Spleen (tissue), 11 donors: Measurements from ENCODE around the gene KIF6. TPM values are rescaled to one million over a fixed set of nuclear protein-coding genes. Genes with fewer than 3 reads are reported as not detected.

Experiments used
- DNase-seq: peaks from one replicate; pipeline ENCODE4 v3.0.0-alpha.2; 2020
- H3K27ac ChIP-seq, 8 donors: fragments of 200-600 bp; sonication (generic) in 7 of 8; 1 replicate in 4 of 8; 2 replicates in 4 of 8; pipeline versions ENCODE4 v1.5.0 to v1.8.0; 2016 to 2021; ENCODE audit warnings: inconsistent platforms in 4 of 8, mild to moderate bottlenecking in 4 of 8, moderate library complexity in 1 of 8
- H3K27me3 ChIP-seq, 7 donors: fragments of 200-600 bp; sonication (generic) in 6 of 7; replicated peaks in 1 of 7; 1 replicate in 4 of 7; 2 replicates in 3 of 7; pipeline versions ENCODE4 v1.5.0 to v1.8.0; 2016 to 2021; ENCODE audit warnings: inconsistent platforms in 3 of 7, mild to moderate bottlenecking in 1 of 7
- H3K36me3 ChIP-seq, 6 donors: fragments of 200-600 bp; sonication (generic) in 5 of 6; 1 replicate in 4 of 6; 2 replicates in 2 of 6; pipeline versions ENCODE4 v1.5.0 to v1.8.0; 2016 to 2021; ENCODE audit warnings: inconsistent platforms in 2 of 6
- H3K4me1 ChIP-seq, 6 donors: fragments of 200-600 bp; sonication (generic) in 5 of 6; 1 replicate in 3 of 6; 2 replicates in 3 of 6; pipeline versions ENCODE4 v1.5.0 to v1.8.0; 2016 to 2021; ENCODE audit warnings: inconsistent platforms in 3 of 6
- H3K4me3 ChIP-seq, 8 donors: fragments of 200-600 bp; sonication (generic) in 7 of 8; 1 replicate in 4 of 8; 2 replicates in 4 of 8; pipeline versions ENCODE4 v1.5.0 to v1.8.0; 2016 to 2021; ENCODE audit warnings: inconsistent platforms in 4 of 8, mild to moderate bottlenecking in 4 of 8, moderate library complexity in 2 of 8
- H3K9me3 ChIP-seq, 8 donors: fragments of 200-600 bp; sonication (generic) in 7 of 8; 1 replicate in 4 of 8; 2 replicates in 4 of 8; pipeline versions ENCODE4 v1.5.0 to v1.8.0; 2016 to 2021; ENCODE audit warnings: inconsistent platforms in 4 of 8
- CTCF ChIP-seq, 11 experiments: fragments of 200-600 bp in 7 of 11; fragments of 450-650 bp in 4 of 11; sonication (generic) in 4 of 11; IDR thresholded peaks in 8 of 11; conservative IDR thresholded peaks in 3 of 11; 1 replicate in 7 of 11; 2 replicates in 4 of 11; pipeline versions ENCODE4 v1.4.0 to v1.8.0; 2016 to 2021; ENCODE audit warnings: antibody characterized with exemption in 11 of 11, inconsistent platforms in 4 of 11, mild to moderate bottlenecking in 1 of 11
- POLR2A ChIP-seq, 3 donors: fragments of 450-650 bp; IDR thresholded peaks; one replicate each; pipeline ENCODE4 v1.5.1; 2017; ENCODE audit warnings: antibody characterized with exemption in 3 of 3, mild to moderate bottlenecking in 1 of 3
- POLR2AphosphoS5 ChIP-seq, 3 donors: sonication (generic); formaldehyde crosslinking; IDR thresholded peaks; one replicate each; pipeline ENCODE4 v1.5.1; 2017; ENCODE audit warnings: antibody characterized with exemption in 3 of 3
- WGBS, 5 donors: extraction: QIAGEN DNeasy Blood & Tissue Kit in 3 of 5; methylation state at CpG; one replicate each; pipeline versions ENCODE4 v1.1.5 to v1.1.7; 2013 to 2018; 5-methylcytosine and 5-hydroxymethylcytosine counted together
- intact Hi-C: fragments of 100-400 bp; cut with DNase I; formaldehyde crosslinking; loops from one replicate; pipeline ENCODE4 v1.15.0; 2023; ENCODE audit warnings: low total_unique reads
- polyA plus RNA-seq, 3 donors: library from polyadenylated mRNA; stranded (reverse); fragments of 200-250 nt; gene quantifications; one replicate each; pipeline ENCODE4 v1.2.1, GENCODE V29; 2013
- total RNA-seq, 7 donors: library from RNA; depleted of rRNA in 3 of 7; stranded (reverse); fragments of >200 nt in 3 of 7; fragmentation: NEBNext Ultra II Directional in 4 of 7; extraction: Animal tissue kit (Norgen Biotek cat#: 25700) in 4 of 7; gene quantifications; one replicate each; pipeline versions ENCODE4 v1.1.0 to v1.2.1, GENCODE V29; 2016 to 2021
- donor health status: healthy with polysubstance abuse.
- donor health status: DM: no; HTN: no; CAD: no; lungs with moderate emphysema.
- donor health status: DM: no; HTN: no; CAD: no.
- donor health status: Bipolar disorder and iron deficiency.
- donor health status: healthy.
- donor health status: DM: no; HTN: no; CAD: no.
- donor health status: DM: yes; HTN: yes; CAD: no.

Gene KIF6
- total and polyA plus RNA-seq, 10 donors: 0.10 to 0.75 (median 0.24) TPM; not detected in 3

GRCh38 chr6:39441301-39441700 lies 283.9 kb downstream of the KIF6 start:
- Histone ChIP-seq H3K4me1 (no peaks in the 10 kb centered on the region), H3K27ac (no peak overlapping the region), H3K9me3 (peaks cover 0 to 12% (median 8%) of the 10 kb centered on the region in 8 donors), H3K4me3 (no peak overlapping the region), H3K27me3 (no peaks in the 10 kb centered on the region), H3K36me3 (no peaks in the 10 kb centered on the region)
- no peak for DNase-seq
- WGBS, 5 donors: 88 to 93% (median 90%) methylated on average over 6 of the region's 6 CpGs
- TF ChIP-seq POLR2AphosphoS5 (IDR thresholded peaks at IDR 0.05): no peak
- no peak for TF ChIP-seq POLR2A (IDR thresholded peaks at IDR 0.05)
- TF ChIP-seq CTCF (IDR thresholded peaks at IDR 0.05 in 8 of 11, conservative IDR thresholded peaks at IDR 0.05 in 3 of 11): no peak
- intact Hi-C loops: no loop called here

GRCh38 chr6:39440039-39440426 lies 285.2 kb downstream of the KIF6 start:
- Histone ChIP-seq H3K27ac (no peak overlapping the region), H3K9me3 (peaks cover 0 to 16% (median 8%) of the 10 kb centered on the region in 8 donors), H3K36me3 (no peaks in the 10 kb centered on the region), H3K4me1 (no peaks in the 10 kb centered on the region), H3K4me3 (no peak overlapping the region), H3K27me3 (no peaks in the 10 kb centered on the region)
- no peak for TF ChIP-seq POLR2AphosphoS5 (IDR thresholded peaks at IDR 0.05)
- TF ChIP-seq POLR2A (IDR thresholded peaks at IDR 0.05): no peak
- no peak for TF ChIP-seq CTCF (IDR thresholded peaks at IDR 0.05 in 8 of 11, conservative IDR thresholded peaks at IDR 0.05 in 3 of 11)
- intact Hi-C loops: no loop called here
- 72 to 83% (median 74%) methylated on average over 7 of the region's 7 CpGs for WGBS, 5 donors
- no peak for DNase-seq

- Histone ChIP-seq H3K4me1 (no peaks in the 10 kb centered on the region), H3K36me3 (no peaks in the 10 kb centered on the region), H3K4me3 (no peak overlapping the region), H3K27me3 (no peaks in the 10 kb centered on the region), H3K9me3 (peaks cover 0 to 16% (median 8%) of the 10 kb centered on the region in 8 donors), H3K27ac (no peak overlapping the region)
- DNase-seq: no peak
- no peak for TF ChIP-seq POLR2AphosphoS5 (IDR thresholded peaks at IDR 0.05)
- intact Hi-C loops: no loop called here
- WGBS, 5 donors: 81 to 84% (median 83%) methylated on average over 8 of the region's 8 CpGs
These were observed 285.7 kb downstream of the KIF6 start for GRCh38 chr6:39439342-39440038.

GRCh38 chr6:39433630-39434029 lies 291.6 kb downstream of the KIF6 start:
- no peak for DNase-seq
- TF ChIP-seq POLR2AphosphoS5 (IDR thresholded peaks at IDR 0.05) (no peak), POLR2A (IDR thresholded peaks at IDR 0.05) (no peak), CTCF (IDR thresholded peaks at IDR 0.05 in 8 of 11, conservative IDR thresholded peaks at IDR 0.05 in 3 of 11) (no peak)
- peaks cover 0 to 6% (median 0%) of the 10 kb centered on the region in 6 donors for H3K4me1 ChIP-seq
- H3K9me3 ChIP-seq: peaks cover 0 to 16% (median 8%) of the 10 kb centered on the region in 8 donors
- H3K4me3 ChIP-seq: no peak overlapping the region
- peaks cover 0 to 7% (median 0%) of the 10 kb centered on the region in 7 donors for H3K27me3 ChIP-seq
- H3K27ac ChIP-seq: no peak overlapping the region
- 35 to 92% (median 57%) methylated on average over 3 of the region's 3 CpGs for WGBS, 5 donors
- intact Hi-C loops: no loop called here
- no peaks in the 10 kb centered on the region for H3K36me3 ChIP-seq
